SK-N-MC (cell line): ENCODE data around the gene GLRA2.

Source experiments
- DNase-seq: peaks from one replicate; pipeline ENCODE4 v3.0.0-alpha.2; 2011; ENCODE audit warnings: low read depth, low spot score
- H3K27ac ChIP-seq: fragments of 200-600 bp; sonication (generic); 2 replicates; pipeline ENCODE4 v1.5.1; 2016; ENCODE audit warnings: mixed run types
- H3K36me3 ChIP-seq: fragments of 200-600 bp; sonication (generic); 2 replicates; pipeline ENCODE4 v1.6.1; 2017; ENCODE audit warnings: antibody characterized with exemption, low read length, mixed read lengths; ENCODE audit not compliant: insufficient read depth
- H3K4me3 ChIP-seq: fragments of 200-600 bp; sonication (generic); 2 replicates; pipeline ENCODE4 v1.5.1; 2016
- H3K9ac ChIP-seq: fragments of 200-600 bp; sonication (generic); 2 replicates; pipeline ENCODE4 v1.8.0; 2017; ENCODE audit warnings: mixed run types, mixed read lengths; ENCODE audit not compliant: insufficient read length
- H3K9me3 ChIP-seq: fragments of 200-600 bp; sonication (generic); 2 replicates; pipeline ENCODE4 v1.6.1; 2017; ENCODE audit warnings: low read depth, mild to moderate bottlenecking, antibody characterized with exemption, low read length, moderate library complexity, mixed read lengths
- EZH2 ChIP-seq: fragments of 200-600 bp; sonication (generic); IDR thresholded peaks from one replicate; pipeline ENCODE4 v1.6.1; 2017; ENCODE audit warnings: antibody characterized with exemption
- FOXP2 ChIP-seq: optimal IDR thresholded peaks from 2 replicates; pipeline ENCODE3; 2011; ENCODE audit warnings: mild to moderate bottlenecking, moderate library complexity; ENCODE audit not compliant: insufficient read depth; ENCODE audit errors: extremely low read length, control extremely low read depth
- POLR2AphosphoS5 ChIP-seq: IDR thresholded peaks from 2 replicates; pipeline ENCODE4 v1.6.1; 2012; ENCODE audit warnings: mild to moderate bottlenecking, low read depth, low read length, borderline replicate concordance

GLRA2 gene

DNA sequence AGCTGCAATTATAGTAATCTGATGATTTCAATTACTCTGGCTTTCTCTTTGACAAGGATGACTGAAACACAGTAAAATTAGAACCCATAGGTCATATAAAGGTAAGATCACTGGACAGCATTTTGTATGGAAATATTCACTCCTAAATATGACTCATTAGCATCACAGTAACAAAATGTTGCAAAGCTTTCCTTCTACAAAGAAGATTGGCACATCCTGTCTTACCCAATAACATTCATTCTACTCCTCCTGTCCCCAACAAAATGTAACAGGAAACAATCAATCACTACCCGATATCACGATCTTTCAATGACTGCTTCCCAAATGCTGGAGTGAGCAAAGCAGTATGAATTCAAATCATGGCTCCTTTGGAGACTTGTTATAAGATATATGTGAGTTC is 248.2 kb downstream of the GLRA2 start:
- no peak for DNase-seq

DNA sequence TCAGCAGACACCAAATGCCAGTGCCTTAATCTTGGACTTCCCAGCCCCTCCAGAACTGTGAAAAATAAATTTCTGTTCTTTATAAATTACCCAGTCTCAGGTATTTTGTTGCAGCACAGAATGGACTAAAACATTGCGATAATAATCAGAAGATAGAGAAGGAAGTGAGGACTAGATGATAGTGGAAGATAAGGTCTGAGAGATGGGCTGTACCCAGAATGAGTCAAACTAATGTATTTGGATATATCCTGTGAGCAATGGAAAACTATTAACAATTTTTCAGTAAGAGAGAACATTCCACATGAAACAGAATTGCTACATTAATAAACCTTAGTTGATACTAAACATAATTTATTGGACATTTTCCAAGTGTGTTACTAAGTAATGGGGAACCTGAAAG is 250.2 kb downstream of the GLRA2 start:
- H3K36me3 ChIP-seq: no peaks in the 10 kb centered on the region
- no peak for TF ChIP-seq EZH2
- no peak for TF ChIP-seq FOXP2
- no peak for TF ChIP-seq POLR2AphosphoS5
- no peak overlapping the region for H3K9ac ChIP-seq
- no peak overlapping the region for H3K27ac ChIP-seq
- no peak overlapping the region for H3K4me3 ChIP-seq
- DNase-seq: no peak
- no peaks in the 10 kb centered on the region for H3K9me3 ChIP-seq

More for the DNA sequence above, 248.2 kb downstream of the GLRA2 start:
- Histone ChIP-seq H3K27ac (no peak overlapping the region), H3K4me3 (no peak overlapping the region), H3K36me3 (no peaks in the 10 kb centered on the region; the same call in 1 of the 2 replicates), H3K9me3 (no peaks in the 10 kb centered on the region), H3K9ac (no peak overlapping the region)
- TF ChIP-seq POLR2AphosphoS5 (no peak), FOXP2 (no peak), EZH2 (no peak)
